Measurements from ENCODE around the gene MDFIC2.
"Not testable (repeated sequence)": the region's sequence is repeated elsewhere in the genome, so short reads cannot be mapped to it uniquely, and the experiment has no call there.

Gene MDFIC2

DNA sequence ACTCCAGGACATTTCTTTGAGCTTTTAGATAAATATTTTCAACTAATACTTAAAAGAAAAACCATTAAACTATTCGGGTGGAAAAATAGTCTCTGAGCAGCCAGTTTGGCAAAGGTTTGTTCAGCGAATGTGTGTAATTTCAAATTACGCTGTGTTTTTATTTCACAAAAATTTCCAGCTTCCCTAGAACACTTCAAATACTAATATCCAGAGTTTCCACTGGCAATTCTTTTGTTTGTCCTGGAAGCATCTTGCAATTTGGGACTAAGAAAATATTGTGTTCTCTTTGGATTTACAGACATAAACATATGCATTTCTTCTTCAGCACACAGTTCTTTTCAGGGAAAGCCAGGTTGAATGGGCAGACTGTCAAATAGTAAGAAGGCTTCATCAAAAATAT lies 61.9 kb downstream of the MDFIC2 start:
- DNase-seq: no peak

DNA sequence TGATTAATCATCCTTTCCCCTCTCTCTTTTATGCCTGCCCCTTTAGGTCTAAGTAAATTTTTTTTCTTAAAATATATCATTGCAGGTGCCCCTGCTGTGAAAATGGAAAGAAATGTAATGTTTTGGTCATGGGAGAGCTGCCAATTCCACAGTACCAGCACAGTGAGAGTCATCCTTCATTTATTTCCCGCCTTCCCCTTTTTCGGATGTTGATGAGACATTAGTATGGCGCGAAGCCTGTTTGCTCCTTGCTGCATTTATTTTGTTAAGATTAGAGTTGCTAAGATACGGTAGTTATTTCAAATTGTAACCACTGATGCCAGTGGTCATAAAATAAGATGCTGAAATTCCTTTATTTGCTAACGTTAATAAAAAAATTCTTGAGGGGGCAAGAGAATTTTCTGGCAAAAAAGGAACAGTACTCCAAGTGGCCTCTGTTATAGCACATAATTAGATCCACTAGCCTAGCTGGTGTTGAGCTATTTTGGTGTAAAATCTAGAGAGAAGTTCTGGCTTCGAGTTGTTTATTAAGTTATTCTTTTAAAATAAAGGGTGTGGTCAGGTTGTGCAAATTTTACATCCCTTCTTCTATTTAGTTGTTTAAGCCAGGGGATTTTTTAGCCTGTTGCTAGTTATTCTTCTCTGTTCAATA lies 62.8 kb downstream of the MDFIC2 start:
- no peak for DNase-seq

DNA sequence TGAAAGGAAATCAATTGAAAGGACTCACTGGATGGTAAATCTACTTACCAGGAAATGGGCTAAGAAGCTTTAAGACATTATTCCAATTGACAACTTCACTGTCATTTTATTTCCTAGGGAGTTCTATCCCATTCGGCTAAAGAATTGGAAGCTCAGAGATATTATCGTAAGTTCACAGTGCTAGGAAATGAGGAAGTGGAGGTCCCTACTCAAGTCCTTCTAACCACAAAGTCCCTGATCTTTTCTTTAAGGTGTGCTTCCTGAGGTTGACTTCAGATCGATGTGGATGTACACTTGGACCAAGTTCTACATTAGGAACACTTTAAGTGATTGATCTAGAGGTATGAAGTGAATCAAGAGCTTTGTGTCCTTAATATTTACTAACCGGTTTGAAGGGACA lies 63.6 kb downstream of the MDFIC2 start:
- DNase-seq: no peak

- no peak for DNase-seq
Measured at GRCh38 chr3:70247955-70248354, 64.5 kb downstream of the MDFIC2 start.

GRCh38 chr3:70245746-70246525 lies 66.5 kb downstream of the MDFIC2 start:
- DNase-seq: no peak

DNA sequence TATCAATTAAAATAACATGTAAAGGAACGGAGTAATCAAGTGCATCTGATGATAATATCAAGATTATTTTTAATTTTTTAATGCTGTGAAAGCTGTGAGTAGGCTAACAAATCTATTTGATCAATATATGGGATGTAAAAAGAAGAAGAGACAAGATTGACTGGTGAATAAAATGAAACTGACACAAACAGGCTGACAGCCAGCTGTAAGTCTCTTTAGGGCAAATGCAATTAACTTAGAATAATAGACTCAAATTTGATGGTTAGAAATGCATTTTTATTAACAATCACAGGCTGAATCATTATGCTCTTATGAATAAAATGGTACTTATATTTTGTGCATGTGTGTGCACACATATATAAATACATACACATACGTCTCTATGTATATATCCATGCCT lies 68.0 kb downstream of the MDFIC2 start:
- DNase-seq: no peak

DNA sequence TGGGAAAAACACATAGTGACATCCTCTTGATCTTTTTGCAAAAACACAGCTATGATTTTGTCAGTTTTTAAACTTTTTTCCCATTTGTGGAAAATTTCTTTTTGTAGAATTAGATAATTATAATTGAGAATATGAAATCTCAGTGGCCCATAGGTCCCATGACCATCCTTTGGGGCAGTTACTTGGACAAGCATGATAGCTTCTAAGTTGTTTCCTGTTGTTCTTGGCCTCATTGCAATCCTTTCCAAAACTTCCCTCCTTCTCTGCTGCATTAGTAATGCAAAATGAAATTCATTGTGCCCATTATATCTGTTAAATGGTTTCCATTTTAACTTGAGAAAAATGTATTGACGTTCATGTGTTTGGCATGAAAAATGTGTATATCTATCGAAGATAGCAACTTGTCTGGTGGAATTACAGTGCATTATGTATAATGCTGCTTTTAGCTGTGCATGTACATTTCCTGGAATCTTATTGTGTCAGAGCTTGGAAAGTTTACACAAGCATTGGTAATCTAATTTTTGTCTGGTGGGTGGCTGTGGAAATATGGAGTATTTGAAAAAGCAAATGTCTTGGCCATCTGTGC lies 70.0 kb downstream of the MDFIC2 start:
- no peak for DNase-seq

- DNase-seq: no peak
Measured at GRCh38 chr3:70233812-70234211, 78.6 kb downstream of the MDFIC2 start.

GRCh38 chr3:70233112-70233511 lies 79.3 kb downstream of the MDFIC2 start:
- no peak for DNase-seq

- DNase-seq: no peak
Measured at GRCh38 chr3:70231266-70231701, 81.2 kb downstream of the MDFIC2 start.

DNA sequence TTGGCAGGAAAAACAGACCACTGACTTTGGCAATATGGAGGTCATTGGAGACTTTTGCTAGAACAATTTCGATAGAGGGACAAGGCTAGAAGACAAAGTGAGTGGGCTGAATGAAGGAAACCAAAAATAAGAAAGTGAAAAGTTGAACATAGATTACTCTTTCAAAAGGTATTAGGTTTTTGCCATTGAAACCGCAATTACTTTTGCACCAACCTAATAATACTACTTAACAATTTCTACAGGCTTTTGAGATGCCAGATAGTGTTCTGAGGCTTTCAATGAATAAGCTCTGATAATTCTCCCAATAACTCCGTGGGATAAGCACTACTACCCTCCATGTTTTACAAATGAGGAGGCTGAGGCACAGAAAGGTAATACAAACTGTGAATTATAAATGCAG lies 85.0 kb downstream of the MDFIC2 start:
- DNase-seq: no peak

- DNase-seq: no peak
Measured at GRCh38 chr3:70225146-70225545, 87.3 kb downstream of the MDFIC2 start.

DNA sequence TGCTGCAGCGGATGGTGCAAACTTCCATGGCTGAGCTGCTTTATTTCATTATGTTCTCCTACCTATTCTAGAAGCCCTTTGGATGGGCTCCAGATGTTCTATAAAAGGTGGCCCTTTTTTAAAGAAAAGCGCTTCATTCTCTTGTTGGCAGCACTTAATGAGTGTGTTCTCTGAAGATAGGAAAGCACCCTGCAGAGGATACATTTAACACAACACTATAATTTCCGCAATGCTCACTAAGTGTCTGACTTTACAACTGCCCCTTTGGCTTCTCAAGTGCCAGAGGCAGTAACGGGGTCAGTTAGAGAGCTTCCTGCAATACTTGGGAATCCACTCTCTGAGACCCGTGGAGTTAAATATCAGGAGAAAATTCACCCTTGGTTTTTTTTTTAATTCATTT lies 88.1 kb downstream of the MDFIC2 start:
- DNase-seq: no peak

DNA sequence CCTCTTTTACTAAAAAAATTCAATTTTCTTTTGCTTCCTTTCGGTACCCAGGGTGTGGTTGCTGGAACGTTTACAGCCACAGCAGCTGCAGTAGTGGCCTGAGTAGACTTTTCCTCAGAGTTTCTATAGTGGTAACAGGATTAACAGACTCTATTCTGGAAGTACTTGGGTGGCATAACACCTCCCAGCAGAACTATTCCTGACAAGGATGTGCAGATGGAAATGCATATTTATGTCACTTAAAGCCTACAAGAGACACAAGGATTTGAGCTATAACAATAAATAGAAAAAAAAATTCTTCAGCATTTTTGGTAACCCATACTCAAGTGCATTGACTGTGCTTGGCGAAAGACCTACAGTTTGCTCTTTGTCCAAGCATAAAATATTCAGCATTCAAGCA lies 94.0 kb downstream of the MDFIC2 start:
- no peak for DNase-seq

DNA sequence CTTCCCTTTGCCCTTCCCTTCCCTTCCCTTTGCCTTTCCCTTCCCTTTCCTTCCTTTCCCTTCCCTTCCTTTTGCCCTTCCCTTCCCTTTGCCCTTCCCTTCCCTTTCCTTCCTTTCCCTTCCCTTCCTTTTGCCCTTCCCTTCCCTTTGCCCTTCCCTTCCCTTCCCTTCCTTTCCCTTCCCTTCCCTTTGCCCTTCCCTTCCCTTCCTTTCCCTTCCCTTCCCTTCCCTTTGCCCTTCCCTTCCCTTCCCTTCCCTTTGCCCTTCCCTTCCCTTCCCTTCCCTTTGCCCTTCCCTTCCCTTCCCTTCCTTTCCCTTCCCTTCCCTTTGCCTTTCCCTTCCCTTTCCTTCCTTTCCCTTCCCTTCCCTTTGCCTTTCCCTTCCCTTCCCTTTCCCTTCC lies 101.2 kb downstream of the MDFIC2 start:
- DNase-seq: not testable (repeated sequence)

DNA sequence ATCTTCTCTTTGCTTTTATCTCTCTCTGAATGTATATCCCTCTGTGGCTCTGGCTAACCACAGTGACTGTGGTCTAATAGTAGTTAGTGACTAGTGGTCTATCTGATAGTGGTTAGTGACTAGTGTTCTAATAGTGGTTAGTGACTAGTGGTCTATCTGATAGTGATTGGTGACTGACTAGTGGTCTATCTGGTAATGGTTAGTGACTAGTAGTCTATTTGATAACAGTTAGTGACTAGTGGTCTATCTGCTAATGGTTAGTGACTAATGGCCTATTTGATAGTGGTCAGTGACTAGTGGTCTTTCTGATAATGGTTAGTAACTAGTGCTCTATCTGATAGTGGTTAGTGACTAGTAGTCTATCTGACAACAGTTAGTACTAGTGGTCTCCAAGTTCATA lies 110.5 kb downstream of the MDFIC2 start:
- DNase-seq: no peak

DNA sequence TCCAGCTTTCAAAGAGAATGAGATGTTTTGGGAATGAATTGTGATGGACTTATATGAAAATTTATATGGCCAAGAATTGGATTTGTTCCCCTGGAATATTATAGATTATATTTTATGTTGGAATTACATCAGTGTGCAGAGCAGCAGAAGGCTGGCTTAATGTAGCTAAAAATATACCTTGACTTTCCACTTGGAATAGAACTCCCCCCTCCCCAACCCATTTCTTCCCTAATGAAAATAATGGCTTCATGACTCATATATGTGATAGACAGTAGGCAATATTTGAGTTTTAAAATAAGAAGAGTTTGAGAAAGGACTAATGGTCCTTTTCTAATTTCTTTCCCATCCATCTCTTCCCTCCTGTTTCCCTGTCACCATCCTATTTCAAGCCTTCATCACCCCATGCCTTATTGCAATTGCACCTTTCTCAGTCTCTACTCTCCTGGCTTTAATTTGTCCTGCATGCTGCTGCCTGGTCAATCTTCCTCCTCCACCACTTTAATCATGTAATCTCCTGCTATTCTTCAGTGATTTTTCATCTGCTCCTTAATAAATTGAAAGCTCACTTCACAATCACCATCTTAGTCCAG lies 122.5 kb downstream of the MDFIC2 start:
- DNase-seq: no peak

- no peak for DNase-seq
Measured at GRCh38 chr3:70186221-70186620, 126.2 kb downstream of the MDFIC2 start.

- no peak for DNase-seq
Measured at GRCh38 chr3:70185661-70186060, 126.8 kb downstream of the MDFIC2 start.

DNA sequence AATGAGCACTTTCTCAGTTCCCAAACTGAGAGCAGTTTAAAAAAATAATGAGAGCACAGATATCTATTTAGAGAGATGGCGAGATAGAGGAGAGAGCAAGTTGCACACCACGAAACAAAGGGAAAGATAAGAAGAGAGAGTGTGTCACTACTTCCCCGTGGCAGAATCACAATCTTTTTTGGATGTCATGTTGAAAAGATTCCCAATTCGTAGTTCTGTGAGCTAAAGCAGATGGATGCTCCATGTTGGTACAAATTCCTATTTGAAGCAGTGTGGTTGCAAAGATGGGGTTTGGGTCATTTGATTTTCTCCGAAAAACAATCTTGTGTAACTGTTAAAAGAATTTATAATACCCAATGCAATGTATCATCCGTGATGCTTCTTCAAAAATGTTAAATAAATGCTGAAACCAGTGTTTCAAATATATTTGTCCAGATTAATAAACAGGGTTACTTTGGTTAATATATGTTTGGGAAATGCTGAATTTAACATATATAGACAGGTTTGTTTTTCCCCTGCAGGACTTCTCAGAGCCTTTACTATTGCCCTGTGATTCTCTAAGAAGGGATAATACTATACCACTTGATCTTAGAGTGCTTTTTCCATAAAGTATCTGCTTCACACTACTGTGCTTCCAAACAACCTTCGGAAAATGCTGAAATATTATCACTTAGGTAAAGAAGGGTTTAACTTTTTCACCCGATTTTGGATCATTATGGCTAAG lies 128.5 kb downstream of the MDFIC2 start:
- DNase-seq: no peak

DNA sequence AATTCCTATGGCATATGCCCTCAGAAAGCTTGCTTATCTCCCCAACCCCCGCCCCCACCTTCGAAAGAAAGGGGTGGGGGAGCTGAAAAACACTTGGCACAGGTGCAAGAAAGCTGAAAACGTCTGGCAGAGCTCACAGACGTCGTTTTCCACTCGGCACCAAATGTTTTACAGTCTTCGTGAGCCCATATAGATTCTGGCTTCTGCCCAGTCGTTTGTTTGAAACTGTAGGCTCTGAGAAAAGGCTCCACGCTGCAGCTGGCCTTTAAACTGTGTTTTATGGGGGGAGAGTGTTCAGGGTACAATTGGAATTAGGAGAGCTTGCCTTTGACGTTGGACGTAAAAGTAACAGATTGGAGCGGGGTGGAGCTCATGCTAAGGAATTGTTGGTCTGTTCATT lies 130.3 kb downstream of the MDFIC2 start:
- DNase-seq: no peak

GRCh38 chr3:70180664-70181063 lies 131.8 kb downstream of the MDFIC2 start:
- DNase-seq: no peak

- DNase-seq: no peak
Measured at GRCh38 chr3:70179111-70179510, 133.3 kb downstream of the MDFIC2 start.

Data from CD4-positive, alpha-beta T cell treated with Interleukin-4 for 4 hours (primary cell).